ENCODE data around the gene FBXO45. TPM values are rescaled to one million over a fixed set of nuclear protein-coding genes. Genes with fewer than 3 reads are reported as not detected.

FBXO45 gene
- total RNA-seq (2022; extraction: Qiagen RNA extraction; ENCODE audit: low read depth) = 7.0 to 8.6 TPM (median 8.0 TPM) in 5 replicates

GRCh38 chr3:196568246-196569002, at the start of gene FBXO45, which contains the start of gene WDR53:
Gene FBXO45 (plus strand): TSS chr3:196568660. CDS start chr3:196568985, 325 bp downstream.
Gene WDR53 (minus strand): TSS chr3:196568554. CDS start chr3:196561475, 7,079 bp downstream.

Other genes with a start within 250 kb of the FBXO45 start
- 7.4 to 12.7 TPM (median 11.1 TPM) in 5 replicates for gene TM4SF19, start 230.3 kb upstream of the FBXO45 start, total RNA-seq (2022; extraction: Qiagen RNA extraction; ENCODE audit: low read depth)
- 7.5 to 12.3 TPM (median 10.2 TPM) in 5 replicates for gene UBXN7, start 136.2 kb upstream of the FBXO45 start, total RNA-seq (2022; extraction: Qiagen RNA extraction; ENCODE audit: low read depth)
- gene RNF168, start 64.9 kb upstream of the FBXO45 start, total RNA-seq (2022; extraction: Qiagen RNA extraction; ENCODE audit: low read depth) = 5.1 to 6.4 TPM (median 5.6 TPM) in 5 replicates
- not detected in 5 replicates for gene SMCO1, start 53.3 kb upstream of the FBXO45 start, total RNA-seq (2022; extraction: Qiagen RNA extraction; ENCODE audit: low read depth)
- gene WDR53, start 106 bp upstream of the FBXO45 start, total RNA-seq (2022; extraction: Qiagen RNA extraction; ENCODE audit: low read depth) = 8.7 to 12.1 TPM (median 10.2 TPM) in 5 replicates
- 0.04 TPM in 1 of 5 replicates, not detected in the others for gene NRROS, start 71.0 kb downstream of the FBXO45 start, total RNA-seq (2022; extraction: Qiagen RNA extraction; ENCODE audit: low read depth)
- 2.2 to 3.4 TPM (median 3.1 TPM) in 5 replicates for gene CEP19, start 143.6 kb downstream of the FBXO45 start, total RNA-seq (2022; extraction: Qiagen RNA extraction; ENCODE audit: low read depth)
- gene PIGX, start 143.7 kb downstream of the FBXO45 start, total RNA-seq (2022; extraction: Qiagen RNA extraction; ENCODE audit: low read depth) = 27.6 to 34.3 TPM (median 31.5 TPM) in 5 replicates
- 32.4 to 46.2 TPM (median 40.8 TPM) in 5 replicates for gene PAK2, start 171.2 kb downstream of the FBXO45 start, total RNA-seq (2022; extraction: Qiagen RNA extraction; ENCODE audit: low read depth)

Measured in A549 treated with DMSO at 1 μM for 4 hours (cell line).